Ishikawa (cell line): Measurements from ENCODE around the gene HOXA7.

ENCODE experiments used
- CEBPB ChIP-seq: IDR thresholded peaks from 2 replicates; pipeline ENCODE4 v1.6.1; 2012
- CREB1 ChIP-seq: IDR thresholded peaks from 2 replicates; pipeline ENCODE4 v1.6.1; 2012; ENCODE audit warnings: low read depth
- EGR1 ChIP-seq: IDR thresholded peaks from 2 replicates; pipeline ENCODE4 v1.6.1; 2012
- EP300 ChIP-seq: IDR thresholded peaks from 2 replicates; pipeline ENCODE4 v1.6.1; 2012; ENCODE audit warnings: borderline replicate concordance
- FOXM1 ChIP-seq: IDR thresholded peaks from 2 replicates; pipeline ENCODE4 v1.6.1; 2012; ENCODE audit warnings: low read depth, borderline replicate concordance
- RAD21 ChIP-seq: IDR thresholded peaks from 2 replicates; pipeline ENCODE4 v1.6.1; 2012; ENCODE audit warnings: low read depth
- TAF1 ChIP-seq: IDR thresholded peaks from 2 replicates; pipeline ENCODE4 v1.6.1; 2012; ENCODE audit warnings: low read depth, mild to moderate bottlenecking
- TCF12 ChIP-seq: IDR thresholded peaks from 2 replicates; pipeline ENCODE4 v1.6.1; 2012; ENCODE audit warnings: low read depth
- TEAD4 ChIP-seq: IDR thresholded peaks from 2 replicates; pipeline ENCODE4 v1.6.1; 2012
- YY1 ChIP-seq: IDR thresholded peaks from 2 replicates; pipeline ENCODE4 v1.6.1; 2012; ENCODE audit warnings: low read depth
- ZBTB7A ChIP-seq: IDR thresholded peaks from 2 replicates; pipeline ENCODE4 v1.6.1; 2012; ENCODE audit warnings: low read depth
- TF ChIP-seq, protein P1 (sequence below): IDR thresholded peaks from 2 replicates; pipeline ENCODE4 v1.6.1; 2012
- TF ChIP-seq, protein P2 (sequence below): IDR thresholded peaks from 2 replicates; pipeline ENCODE4 v1.6.1; 2012; ENCODE audit warnings: low read depth, mild to moderate bottlenecking
- TF ChIP-seq, protein P3 (sequence below): IDR thresholded peaks from 2 replicates; pipeline ENCODE4 v1.6.1; 2012

DNA sequence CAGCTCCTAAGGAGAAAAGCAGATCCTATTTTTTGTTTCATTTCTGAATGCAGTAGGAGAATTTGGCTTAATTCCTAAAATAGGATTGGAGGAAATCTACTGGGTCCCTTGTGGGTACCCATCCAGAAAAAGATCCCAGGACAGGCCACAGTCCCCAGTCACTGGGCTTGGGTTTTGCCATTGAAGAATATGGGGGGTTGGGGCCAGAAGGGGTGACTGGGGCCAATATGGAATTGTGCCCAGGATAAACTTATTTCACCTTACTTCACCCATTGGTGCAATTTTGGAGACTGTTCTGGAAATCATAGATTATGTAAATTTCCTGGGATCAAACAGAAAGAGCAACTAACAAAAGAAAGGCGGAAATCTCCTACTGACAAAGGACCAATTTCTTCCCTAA lies 18.0 kb downstream of the HOXA7 start:
- TF ChIP-seq EP300 = no peak
- TF ChIP-seq CREB1 = no peak
- TF ChIP-seq, protein P1, sequence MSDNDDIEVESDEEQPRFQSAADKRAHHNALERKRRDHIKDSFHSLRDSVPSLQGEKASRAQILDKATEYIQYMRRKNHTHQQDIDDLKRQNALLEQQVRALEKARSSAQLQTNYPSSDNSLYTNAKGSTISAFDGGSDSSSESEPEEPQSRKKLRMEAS = no peak
- no peak for TF ChIP-seq RAD21
- TF ChIP-seq ZBTB7A = no peak
- TF ChIP-seq CEBPB = no peak
- TF ChIP-seq, protein P2, sequence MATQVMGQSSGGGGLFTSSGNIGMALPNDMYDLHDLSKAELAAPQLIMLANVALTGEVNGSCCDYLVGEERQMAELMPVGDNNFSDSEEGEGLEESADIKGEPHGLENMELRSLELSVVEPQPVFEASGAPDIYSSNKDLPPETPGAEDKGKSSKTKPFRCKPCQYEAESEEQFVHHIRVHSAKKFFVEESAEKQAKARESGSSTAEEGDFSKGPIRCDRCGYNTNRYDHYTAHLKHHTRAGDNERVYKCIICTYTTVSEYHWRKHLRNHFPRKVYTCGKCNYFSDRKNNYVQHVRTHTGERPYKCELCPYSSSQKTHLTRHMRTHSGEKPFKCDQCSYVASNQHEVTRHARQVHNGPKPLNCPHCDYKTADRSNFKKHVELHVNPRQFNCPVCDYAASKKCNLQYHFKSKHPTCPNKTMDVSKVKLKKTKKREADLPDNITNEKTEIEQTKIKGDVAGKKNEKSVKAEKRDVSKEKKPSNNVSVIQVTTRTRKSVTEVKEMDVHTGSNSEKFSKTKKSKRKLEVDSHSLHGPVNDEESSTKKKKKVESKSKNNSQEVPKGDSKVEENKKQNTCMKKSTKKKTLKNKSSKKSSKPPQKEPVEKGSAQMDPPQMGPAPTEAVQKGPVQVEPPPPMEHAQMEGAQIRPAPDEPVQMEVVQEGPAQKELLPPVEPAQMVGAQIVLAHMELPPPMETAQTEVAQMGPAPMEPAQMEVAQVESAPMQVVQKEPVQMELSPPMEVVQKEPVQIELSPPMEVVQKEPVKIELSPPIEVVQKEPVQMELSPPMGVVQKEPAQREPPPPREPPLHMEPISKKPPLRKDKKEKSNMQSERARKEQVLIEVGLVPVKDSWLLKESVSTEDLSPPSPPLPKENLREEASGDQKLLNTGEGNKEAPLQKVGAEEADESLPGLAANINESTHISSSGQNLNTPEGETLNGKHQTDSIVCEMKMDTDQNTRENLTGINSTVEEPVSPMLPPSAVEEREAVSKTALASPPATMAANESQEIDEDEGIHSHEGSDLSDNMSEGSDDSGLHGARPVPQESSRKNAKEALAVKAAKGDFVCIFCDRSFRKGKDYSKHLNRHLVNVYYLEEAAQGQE = no peak
- no peak for TF ChIP-seq YY1
- TF ChIP-seq, protein P3, sequence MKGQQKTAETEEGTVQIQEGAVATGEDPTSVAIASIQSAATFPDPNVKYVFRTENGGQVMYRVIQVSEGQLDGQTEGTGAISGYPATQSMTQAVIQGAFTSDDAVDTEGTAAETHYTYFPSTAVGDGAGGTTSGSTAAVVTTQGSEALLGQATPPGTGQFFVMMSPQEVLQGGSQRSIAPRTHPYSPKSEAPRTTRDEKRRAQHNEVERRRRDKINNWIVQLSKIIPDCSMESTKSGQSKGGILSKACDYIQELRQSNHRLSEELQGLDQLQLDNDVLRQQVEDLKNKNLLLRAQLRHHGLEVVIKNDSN = no peak
- TF ChIP-seq EGR1 = no peak
- no peak for TF ChIP-seq TAF1
- no peak for TF ChIP-seq FOXM1
- TF ChIP-seq TCF12 = no peak
- no peak for TF ChIP-seq TEAD4
